CD14-positive monocyte (primary cell): ENCODE measurements around the gene PLAAT3. TPM values are rescaled to one million over a fixed set of nuclear protein-coding genes. Genes with fewer than 3 reads are reported as not detected.

Experiments used
- DNase-seq, 3 donors: peaks; one replicate each; pipeline ENCODE4 v3.0.0-alpha.2; 2011 to 2022
- H2AFZ ChIP-seq: 2 replicates; pipeline ENCODE4 v1.6.0; 2012; ENCODE audit warnings: mild to moderate bottlenecking, low read depth, low read length, inconsistent platforms; ENCODE audit not compliant: insufficient read depth, poor library complexity, severe bottlenecking
- H3K27ac ChIP-seq, 2 donors: 1 replicate in 1 of 2; 2 replicates in 1 of 2; pipeline ENCODE4 v1.5.1; 2012 to 2013; ENCODE audit warnings: low read length in 2 of 2, control low read depth in 1 of 2, inconsistent platforms in 1 of 2, low read depth in 1 of 2, mild to moderate bottlenecking in 1 of 2
- H3K27me3 ChIP-seq, 2 donors: one replicate each; pipeline versions ENCODE4 v1.6.0 to v1.6.1; 2011 to 2013; ENCODE audit warnings: low read length in 2 of 2; ENCODE audit not compliant: control insufficient read depth in 2 of 2, insufficient read depth in 2 of 2
- H3K36me3 ChIP-seq, 2 donors: replicated peaks in 1 of 2; 1 replicate in 1 of 2; 2 replicates in 1 of 2; pipeline versions ENCODE4 v1.5.1 to v1.6.1; 2012 to 2013; ENCODE audit warnings: low read length in 2 of 2, control low read depth in 1 of 2, inconsistent platforms in 1 of 2, mild to moderate bottlenecking in 1 of 2; ENCODE audit not compliant: insufficient read depth in 2 of 2, control insufficient read depth in 1 of 2
- H3K4me1 ChIP-seq, 2 donors: 1 replicate in 1 of 2; 2 replicates in 1 of 2; pipeline versions ENCODE4 v1.5.1 to v1.6.1; 2012 to 2013; ENCODE audit warnings: low read length in 2 of 2, control low read depth in 1 of 2, inconsistent platforms in 1 of 2, mild to moderate bottlenecking in 1 of 2, moderate library complexity in 1 of 2; ENCODE audit not compliant: insufficient read depth in 2 of 2, control insufficient read depth in 1 of 2
- H3K4me2 ChIP-seq: replicated peaks from 2 replicates; pipeline ENCODE3; 2012; ENCODE audit warnings: low read length, moderate library complexity, mild to moderate bottlenecking; ENCODE audit not compliant: poor library complexity, severe bottlenecking; ENCODE audit errors: extremely low read depth
- H3K4me3 ChIP-seq, 3 experiments: fragments of 200-600 bp in 1 of 3; sonication (generic) in 1 of 3; replicated peaks in 1 of 3; 1 replicate in 2 of 3; 2 replicates in 1 of 3; pipeline ENCODE4 v1.5.1; 2011 to 2013; ENCODE audit warnings: low read length in 3 of 3, mild to moderate bottlenecking in 3 of 3, control low read depth in 2 of 3, low read depth in 2 of 3, inconsistent platforms in 1 of 3, moderate library complexity in 1 of 3
- H3K79me2 ChIP-seq: 2 replicates; pipeline ENCODE4 v1.6.0; 2012; ENCODE audit warnings: mild to moderate bottlenecking, control low read depth, inconsistent platforms, low read length, moderate library complexity; ENCODE audit not compliant: insufficient read depth
- H3K9ac ChIP-seq: 2 replicates; pipeline ENCODE4 v1.6.0; 2017; ENCODE audit warnings: low read length, mild to moderate bottlenecking; ENCODE audit not compliant: insufficient read depth, poor library complexity, severe bottlenecking
- H3K9me3 ChIP-seq, 2 donors: replicated peaks in 1 of 2; 1 replicate in 1 of 2; 2 replicates in 1 of 2; pipeline versions ENCODE4 v1.5.1 to v1.6.1; 2012 to 2013; ENCODE audit warnings: low read length in 2 of 2, control low read depth in 1 of 2; ENCODE audit not compliant: control insufficient read depth in 1 of 2, insufficient read depth in 1 of 2
- H4K20me1 ChIP-seq: 2 replicates; pipeline ENCODE4 v1.6.0; 2012; ENCODE audit warnings: mild to moderate bottlenecking, low read length, control low read depth, moderate library complexity; ENCODE audit not compliant: insufficient read depth
- H3K27ac Mint-ChIP-seq, 7 donors: one replicate each; pipeline ENCODE4 v1.8.0; 2020; ENCODE audit warnings: mild to moderate bottlenecking in 7 of 7, mixed read lengths in 7 of 7, moderate library complexity in 6 of 7, inconsistent platforms in 2 of 7
- H3K27me3 Mint-ChIP-seq, 3 donors: one replicate each; pipeline ENCODE4 v1.8.0; 2021 to 2022; ENCODE audit warnings: low read depth in 3 of 3, mild to moderate bottlenecking in 3 of 3, mixed read lengths in 3 of 3, moderate library complexity in 3 of 3, inconsistent platforms in 1 of 3
- H3K36me3 Mint-ChIP-seq, 2 donors: one replicate each; pipeline ENCODE4 v1.8.0; 2020; ENCODE audit warnings: mixed read lengths in 2 of 2, inconsistent platforms in 1 of 2, mild to moderate bottlenecking in 1 of 2
- H3K4me1 Mint-ChIP-seq: one replicate; pipeline ENCODE4 v1.8.0; 2020; ENCODE audit warnings: mild to moderate bottlenecking, mixed read lengths
- H3K4me3 Mint-ChIP-seq, 2 donors: one replicate each; pipeline ENCODE4 v1.8.0; 2020; ENCODE audit warnings: mild to moderate bottlenecking in 2 of 2, mixed read lengths in 2 of 2, moderate library complexity in 1 of 2
- H3K9me3 Mint-ChIP-seq, 7 donors: one replicate each; pipeline ENCODE4 v1.8.0; 2020 to 2022; ENCODE audit warnings: mixed read lengths in 7 of 7, mild to moderate bottlenecking in 6 of 7, moderate library complexity in 6 of 7, inconsistent platforms in 2 of 7
- CTCF ChIP-seq: fragments of 200-600 bp; IDR thresholded peaks from one replicate; pipeline ENCODE4 v1.8.0; 2022; ENCODE audit warnings: antibody characterized with exemption, mild to moderate bottlenecking
- WGBS: methylation state at CpG from one replicate; pipeline ENCODE4 v1.1.5; 2013; ENCODE audit warnings: missing lambda C conversion rate; ENCODE audit not compliant: insufficient coverage; 5-methylcytosine and 5-hydroxymethylcytosine counted together
- intact Hi-C, 2 donors: fragments of 100-400 bp; cut with micrococcal nuclease; formaldehyde crosslinking; loops; one replicate each; pipeline versions ENCODE4 v1.15.0 to v1.15.1; 2023
- polyA plus RNA-seq, 3 donors: library from polyadenylated mRNA; depleted of rRNA in 1 of 3; unstranded in 2 of 3; stranded (reverse) in 1 of 3; fragments of 300-500 nt in 2 of 3; fragments of >200 nt in 1 of 3; fragmentation: Illumina TruSeq in 2 of 3; gene quantifications; 1 replicate in 2 of 3; 2 replicates in 1 of 3; pipeline ENCODE4 v1.2.3, GENCODE V29; 2012 to 2021

PLAAT3 gene
- polyA plus RNA-seq, 3 donors = 20.2 to 67.3 (median 34.2) TPM

- peaks cover 0 to 3% of the 10 kb centered on the region in 2 donors for H3K27me3 ChIP-seq
- Mint-ChIP-seq H3K4me3 (no peak overlapping the region), H3K27me3 (peaks cover 4 to 9% (median 6%) of the 10 kb centered on the region in 3 donors), H3K27ac (peak overlapping the region in 1 of 7 donors; percentile 80), H3K9me3 (peaks cover 6 to 18% (median 12%) of the 10 kb centered on the region in 7 donors), H3K36me3 (peaks cover 2 to 13% of the 10 kb centered on the region in 2 donors), H3K4me1 (peaks cover 18% of the 10 kb centered on the region)
- H3K4me2 ChIP-seq = no peak overlapping the region
- no peak overlapping the region for H3K27ac ChIP-seq
- H4K20me1 ChIP-seq = no peaks in the 10 kb centered on the region
- TF ChIP-seq CTCF = no peak
- intact Hi-C loops = no loop called here
- H3K4me1 ChIP-seq = peaks cover 5 to 6% of the 10 kb centered on the region in 2 donors
- no peak overlapping the region for H3K4me3 ChIP-seq
- no peak overlapping the region for H2AFZ ChIP-seq
- 60% methylated on average over 1 of the region's 2 CpGs for WGBS
- no peak overlapping the region for H3K9ac ChIP-seq
- H3K36me3 ChIP-seq = no peaks in the 10 kb centered on the region
- peaks cover 0 to 14% of the 10 kb centered on the region in 2 donors for H3K9me3 ChIP-seq
- no peaks in the 10 kb centered on the region for H3K79me2 ChIP-seq
- no peak for DNase-seq
Observed at GRCh38 chr11:63527667-63528066, 86.6 kb downstream of the PLAAT3 start.

Other genes with a start within 250 kb of the PLAAT3 start
- not detected for gene SLC22A9, start 244.6 kb downstream of the PLAAT3 start, polyA plus RNA-seq
- under 1 TPM in 2 of 3 donors, not detected in 1; 0.07 to 0.62 TPM for gene PLAAT5, start 123.3 kb downstream of the PLAAT3 start, polyA plus RNA-seq
- gene LGALS12, start 108.3 kb downstream of the PLAAT3 start, polyA plus RNA-seq = 10 to 100 TPM in 2 of 3 donors, 1 to 10 TPM in 1; 6.8 to 16.3 (median 13.5) TPM
- 100 to 1,000 TPM in 2 of 3 donors, 10 to 100 TPM in 1; 55.2 to 119 (median 101) TPM for gene PLAAT4, start 77.6 kb downstream of the PLAAT3 start, polyA plus RNA-seq
- not detected for gene PLAAT2, start 51.1 kb downstream of the PLAAT3 start, polyA plus RNA-seq
- gene ATL3, start 56.9 kb upstream of the PLAAT3 start, polyA plus RNA-seq = 10 to 100 TPM; 10.6 to 25.5 (median 22.7) TPM
- gene RTN3, start 67.1 kb upstream of the PLAAT3 start, polyA plus RNA-seq = 100 to 1,000 TPM; 123 to 341 (median 232) TPM
- 1 to 10 TPM in 1 of 3 donors, not detected in 2; 1.2 TPM for gene ZFTA, start 154.3 kb upstream of the PLAAT3 start, polyA plus RNA-seq
- gene SPINDOC, start 199.0 kb upstream of the PLAAT3 start, polyA plus RNA-seq = 1 to 10 TPM in 1 of 3 donors, under 1 TPM in 2; 0.10 to 3.3 (median 0.20) TPM
- 10 to 100 TPM; 32.4 to 55.7 (median 33.3) TPM for gene MARK2, start 224.7 kb upstream of the PLAAT3 start, polyA plus RNA-seq